ENCODE results near the gene SUPT3H.
"Not testable (repeated sequence)": the region's sequence is repeated elsewhere in the genome, so short reads cannot be mapped to it uniquely, and the experiment has no call there.

The SUPT3H gene

GRCh38 chr6:44900358-44900757 is 477.4 kb downstream of the SUPT3H start:
- not testable (repeated sequence) for DNase-seq (ENCODE audit: low read depth in 2 of 2)

DNA sequence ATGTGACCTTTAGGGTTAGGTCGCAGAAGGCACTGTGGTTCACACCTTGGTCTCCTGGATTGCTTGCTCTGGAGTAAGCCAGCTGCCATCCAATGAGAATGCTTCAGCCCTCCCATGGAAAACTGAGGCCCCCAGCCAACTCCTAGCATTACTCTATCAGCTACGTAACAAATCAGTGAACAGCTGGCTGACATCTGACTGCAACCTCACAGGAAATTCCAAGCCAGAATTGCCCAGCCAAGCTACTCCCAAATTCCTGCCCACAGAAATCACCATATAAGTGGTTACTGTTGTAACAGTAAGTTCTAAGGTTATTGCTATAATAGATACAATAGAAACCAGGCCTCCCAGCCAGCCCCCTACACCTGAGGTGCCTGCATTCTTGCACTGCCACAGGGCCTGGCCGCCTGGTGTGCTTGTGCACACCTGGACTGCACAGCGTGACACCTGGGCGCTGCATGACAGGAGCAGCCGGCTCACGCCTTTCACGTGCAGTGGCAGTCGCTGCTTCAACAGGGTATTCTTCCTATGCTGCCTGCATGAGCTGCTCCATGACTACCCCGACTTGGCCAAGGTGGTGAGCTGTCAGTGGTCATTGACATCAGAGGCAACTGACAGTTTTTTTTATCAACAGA is 479.3 kb downstream of the SUPT3H start:
- DNase-seq (ENCODE audit: low read depth in 2 of 2): no peak

DNA sequence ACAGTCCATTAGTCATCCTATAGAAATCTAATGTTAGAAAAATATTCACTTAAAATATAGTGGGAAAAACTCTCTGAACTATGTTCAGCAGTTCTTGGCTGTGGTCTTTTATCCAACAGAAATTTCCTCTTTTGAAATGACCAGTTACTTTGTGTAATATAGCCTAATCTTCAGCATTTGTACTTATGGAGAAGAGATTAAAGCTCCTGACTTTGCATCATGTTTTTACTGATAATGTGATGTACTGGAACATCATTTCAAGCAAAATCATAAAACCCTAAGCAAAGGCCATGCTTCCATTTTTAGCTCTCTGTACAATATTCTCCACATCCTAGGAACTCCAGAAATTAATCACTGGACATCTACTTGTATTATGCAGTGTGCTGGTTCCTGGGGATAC is 480.4 kb downstream of the SUPT3H start:
- DNase-seq (ENCODE audit: low read depth in 2 of 2): no peak

DNA sequence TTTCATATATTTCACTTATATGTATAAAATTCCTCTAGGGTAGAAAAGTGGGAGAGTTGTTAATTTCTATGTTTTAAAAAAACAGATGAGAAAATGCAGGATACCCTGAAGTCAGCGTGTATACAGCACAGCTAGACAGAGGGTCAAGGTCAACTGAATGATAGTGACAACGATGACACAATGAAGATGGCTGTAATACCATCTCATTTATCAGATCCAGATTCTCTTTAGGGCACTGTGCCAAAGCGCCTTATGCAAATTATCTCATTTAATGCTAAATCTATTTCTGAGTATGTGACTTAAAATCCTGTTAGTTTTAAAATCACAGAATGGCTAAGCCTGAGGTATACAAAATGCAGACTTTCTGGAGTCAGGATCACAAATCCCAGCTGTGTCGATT is 481.0 kb downstream of the SUPT3H start:
- DNase-seq (ENCODE audit: low read depth in 2 of 2): no peak

DNA sequence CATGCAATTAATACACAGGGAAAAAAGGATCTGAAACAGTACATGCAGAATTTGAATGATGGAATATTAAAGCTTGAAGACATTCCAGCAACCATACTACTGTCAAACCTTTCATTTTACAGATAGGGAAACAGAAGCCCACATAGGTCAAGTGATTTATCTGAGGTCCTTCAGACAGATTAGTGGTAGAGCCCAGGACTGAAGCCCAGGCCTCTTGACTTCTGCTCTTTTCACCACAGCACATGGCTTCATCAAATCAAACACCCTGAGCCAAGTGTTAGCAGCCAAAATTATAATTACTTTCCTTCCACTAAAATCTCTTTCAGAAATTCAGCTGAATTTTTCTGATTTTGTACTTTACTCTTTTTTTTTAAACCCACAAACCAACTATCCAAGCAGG is 485.2 kb downstream of the SUPT3H start:
- DNase-seq (ENCODE audit: low read depth in 2 of 2): no peak

- DNase-seq (ENCODE audit: low read depth in 2 of 2): not testable (repeated sequence)
Measured at GRCh38 chr6:44879071-44879470, 498.7 kb downstream of the SUPT3H start.

- not testable (repeated sequence) for DNase-seq (ENCODE audit: low read depth in 2 of 2)
Measured at GRCh38 chr6:44876638-44877037, 501.1 kb downstream of the SUPT3H start.

DNA sequence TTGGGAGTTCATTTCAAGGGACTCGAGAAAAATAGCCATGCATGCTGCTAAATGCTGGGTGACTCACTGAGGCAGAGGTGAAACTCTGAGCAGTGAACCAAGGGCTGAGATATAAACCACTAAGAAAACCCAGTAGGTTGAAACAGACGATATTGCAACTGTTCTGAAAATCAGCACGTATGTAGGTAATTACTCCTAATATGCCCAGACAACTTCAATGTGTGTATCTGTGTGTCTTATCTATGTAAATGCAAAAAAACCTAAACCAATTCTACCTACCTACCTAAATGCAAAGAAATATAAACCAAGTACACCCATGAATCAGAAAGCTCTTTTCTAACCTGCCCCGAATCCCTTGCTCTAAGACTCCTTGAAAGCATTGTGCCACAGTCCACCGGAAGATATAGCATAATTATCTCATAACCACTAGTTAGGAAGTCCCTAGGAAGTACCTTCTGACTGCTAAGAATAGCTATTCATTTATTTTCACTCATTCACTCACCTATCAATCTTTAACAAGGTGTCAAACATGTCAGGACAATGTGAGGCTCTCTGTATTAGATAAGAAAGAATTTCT is 508.3 kb downstream of the SUPT3H start:
- DNase-seq (ENCODE audit: low read depth in 2 of 2): no peak

DNA sequence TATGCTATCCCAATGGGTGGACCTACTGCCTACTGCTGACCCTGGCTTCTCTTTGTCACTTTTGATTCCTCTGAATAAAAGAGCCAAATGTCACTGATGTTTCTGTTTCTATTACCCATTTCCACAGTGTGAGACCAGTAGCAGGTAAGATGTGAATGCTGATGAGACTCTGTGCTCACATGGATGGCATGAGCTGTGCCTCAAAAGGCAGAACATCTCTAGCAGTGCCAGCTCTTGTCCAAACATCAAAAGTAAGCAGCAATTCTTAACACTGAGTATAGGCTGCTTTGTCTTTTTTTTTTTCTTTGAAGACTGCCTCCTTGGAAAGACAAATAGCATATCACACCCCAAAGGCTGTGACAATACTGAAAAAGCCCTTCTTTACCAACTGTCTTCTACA is 508.8 kb downstream of the SUPT3H start:
- no peak for DNase-seq (ENCODE audit: low read depth in 2 of 2)

- DNase-seq (ENCODE audit: low read depth in 2 of 2): no peak
Measured at GRCh38 chr6:44868335-44868668, 509.4 kb downstream of the SUPT3H start.

DNA sequence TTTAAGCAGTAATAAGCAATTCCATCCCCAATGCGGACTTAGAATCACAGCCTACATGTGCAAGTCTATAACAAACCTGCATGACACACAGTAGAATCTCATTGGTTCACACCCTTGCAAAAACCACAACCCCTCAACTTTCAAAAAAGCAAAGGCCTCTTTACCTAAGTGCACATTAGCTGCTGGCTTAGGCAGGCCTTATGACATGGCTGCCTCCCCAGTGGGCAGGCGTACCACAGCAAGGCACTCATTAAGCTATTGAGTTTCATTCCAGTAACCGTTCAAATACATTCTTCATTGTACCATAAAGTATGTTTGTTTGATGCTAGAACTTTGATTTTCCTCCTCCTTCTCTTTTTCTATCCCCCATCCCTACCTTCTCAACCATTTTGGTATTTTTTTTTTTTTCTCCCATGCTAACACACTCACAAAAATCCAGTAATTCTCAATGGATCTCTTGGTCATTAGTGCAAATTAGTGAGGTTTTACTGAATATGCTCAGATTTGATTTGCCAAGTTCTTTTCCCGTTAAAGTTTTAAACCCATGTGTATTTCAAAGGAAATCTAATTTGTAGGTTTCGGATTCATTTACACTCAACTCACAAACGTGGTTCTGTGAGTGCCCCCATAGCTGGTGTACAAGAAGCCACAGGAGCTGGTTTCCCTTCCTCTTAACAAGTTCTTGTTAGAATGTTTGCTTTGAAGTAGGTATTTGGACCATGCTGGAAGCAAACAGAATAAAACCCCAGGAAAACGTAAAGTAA is 510.0 kb downstream of the SUPT3H start:
- DNase-seq (ENCODE audit: low read depth in 2 of 2): no peak

DNA sequence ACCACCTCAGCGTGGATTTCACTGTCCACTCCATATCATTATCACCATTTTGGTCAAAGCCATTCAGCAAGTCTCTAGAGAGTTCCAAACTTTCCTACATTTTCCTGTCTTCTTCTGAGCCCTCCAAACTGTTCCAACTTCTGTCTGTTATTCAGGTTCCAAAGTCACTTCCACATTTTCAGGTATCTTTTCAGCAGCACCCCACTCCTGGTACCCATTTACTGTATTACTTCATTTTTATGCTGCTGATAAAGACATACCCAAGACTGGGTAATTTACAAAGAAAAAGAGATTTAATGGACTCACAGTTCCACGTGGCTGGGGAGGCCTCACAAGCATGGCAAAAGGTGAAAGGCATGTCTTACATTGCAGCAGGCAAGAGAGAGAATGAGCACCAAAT is 512.5 kb downstream of the SUPT3H start:
- DNase-seq (ENCODE audit: low read depth in 2 of 2): not testable (repeated sequence)

DNA sequence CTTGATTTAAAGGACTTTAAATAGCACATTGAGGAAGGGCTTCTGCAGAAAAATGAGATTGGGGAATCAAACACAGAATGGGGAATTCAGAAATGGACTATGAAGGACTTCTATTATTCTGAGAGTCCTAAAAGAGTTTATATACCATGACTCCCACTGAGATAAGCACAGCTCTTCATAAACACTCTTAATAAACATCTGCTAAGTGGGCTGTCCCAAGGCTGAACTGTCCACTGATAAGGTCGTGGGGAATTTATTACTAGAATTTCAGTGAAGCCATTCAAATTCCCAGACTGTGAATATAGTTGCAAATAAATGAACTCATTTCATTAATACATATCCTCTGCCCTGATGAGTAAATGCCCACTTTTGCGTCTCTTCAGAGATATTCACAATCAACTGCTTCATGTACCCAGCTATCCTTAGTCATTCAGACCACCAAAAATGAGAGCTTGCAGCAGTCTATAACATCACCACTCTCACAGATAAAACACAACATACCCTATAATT is 517.8 kb downstream of the SUPT3H start:
- no peak for DNase-seq (ENCODE audit: low read depth in 2 of 2)

DNA sequence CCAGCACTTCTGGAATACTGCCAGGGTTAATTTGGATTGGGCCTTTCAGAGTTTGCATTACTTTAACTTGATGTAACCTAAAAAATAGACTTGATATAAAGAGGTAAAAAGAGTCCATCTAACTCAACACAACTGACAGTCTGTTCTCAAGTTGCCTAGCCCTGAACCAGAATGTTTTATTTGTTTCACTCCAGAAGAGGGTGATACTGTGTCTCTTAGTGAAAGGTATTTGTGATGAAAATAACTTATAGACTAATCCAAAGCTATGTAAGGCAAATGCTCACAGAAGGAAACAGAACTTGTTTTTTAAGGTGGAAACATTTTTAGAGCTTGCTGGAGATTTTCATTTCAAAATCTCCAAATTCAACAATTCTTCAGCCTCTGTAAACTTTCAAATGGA is 518.7 kb downstream of the SUPT3H start:
- DNase-seq (ENCODE audit: low read depth in 2 of 2): no peak

DNA sequence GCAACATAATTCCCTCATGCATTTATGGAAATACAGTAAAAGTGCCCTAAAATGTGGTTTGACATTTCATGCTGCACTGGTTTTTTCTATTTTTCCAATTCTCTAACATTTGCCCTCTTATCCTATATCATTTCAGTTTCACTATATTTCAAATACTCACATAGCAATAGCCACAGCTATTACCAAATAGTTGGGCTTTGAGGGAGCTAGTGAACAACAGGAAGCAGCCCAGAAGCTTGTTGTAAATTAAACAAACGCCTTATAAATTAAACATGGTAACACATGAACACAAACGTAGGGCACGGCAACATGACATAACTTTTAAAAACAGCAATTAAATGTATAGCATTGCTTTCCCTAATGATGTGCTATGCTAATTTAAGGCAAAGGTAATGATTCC is 521.3 kb downstream of the SUPT3H start:
- no peak for DNase-seq (ENCODE audit: low read depth in 2 of 2)

- DNase-seq (ENCODE audit: low read depth in 2 of 2): no peak
Measured at GRCh38 chr6:44855562-44856411, 521.9 kb downstream of the SUPT3H start.

- no peak for DNase-seq (ENCODE audit: low read depth in 2 of 2)
Measured at GRCh38 chr6:44854712-44855443, 522.9 kb downstream of the SUPT3H start.

- DNase-seq (ENCODE audit: low read depth in 2 of 2): no peak
Measured at GRCh38 chr6:44851176-44851575, 526.6 kb downstream of the SUPT3H start.

DNA sequence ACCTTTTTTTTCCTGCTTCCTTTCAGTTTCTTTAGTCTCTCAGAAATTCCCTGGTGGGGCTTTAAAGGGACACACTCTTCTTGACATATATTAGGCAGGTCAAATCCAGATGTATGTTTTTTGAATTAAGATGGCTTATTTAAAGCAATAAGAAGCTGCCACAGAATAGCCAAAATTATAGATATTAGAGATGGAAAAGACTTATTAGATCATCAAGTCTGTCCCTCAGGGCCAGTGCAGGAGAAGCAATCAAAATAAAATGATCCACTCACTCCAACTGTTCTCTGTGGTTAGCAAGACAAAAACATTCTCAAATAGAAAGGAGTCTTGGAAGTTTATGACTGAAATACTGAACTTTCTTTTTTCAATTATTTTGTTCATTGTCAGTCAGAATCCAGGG is 527.4 kb downstream of the SUPT3H start:
- no peak for DNase-seq (ENCODE audit: low read depth in 2 of 2)

GRCh38 chr6:44849806-44850205 is 527.9 kb downstream of the SUPT3H start:
- DNase-seq (ENCODE audit: low read depth in 2 of 2): no peak

GRCh38 chr6:44843734-44844133 is 534.0 kb downstream of the SUPT3H start:
- no peak for DNase-seq (ENCODE audit: low read depth in 2 of 2)

Measured in stimulated activated CD8-positive, alpha-beta memory T cell treated with anti-CD3 and anti-CD28 coated beads, Interleukin-2, amount 100 ng/mL, for 48 hours (primary cell).